ENCODE measurements around the gene WNT1. TPM values are rescaled to one million over a fixed set of nuclear protein-coding genes. Genes with fewer than 3 reads are reported as not detected.

Gene WNT1
- polyA plus RNA-seq, 3 donors, result 0.33 TPM; not detected in 2

GRCh38 chr12:48960834-48961233, 17.3 kb upstream of the WNT1 start:
- Mint-ChIP-seq H3K4me1 (peaks cover 22% of the 10 kb centered on the region), H3K9me3 (peaks cover 0 to 2% (median 0%) of the 10 kb centered on the region in 7 donors), H3K27ac (no peak overlapping the region), H3K4me3 (no peak overlapping the region), H3K36me3 (no peaks in the 10 kb centered on the region), H3K27me3 (ENCODE audit: low read depth in 3 of 3) (peaks cover 7 to 15% (median 10%) of the 10 kb centered on the region in 3 donors)
- TF ChIP-seq CTCF (IDR thresholded peaks at IDR 0.05), result no peak
- Histone ChIP-seq H3K4me1 (ENCODE audit: control insufficient read depth in 1 of 2, insufficient read depth in 2 of 2, low read length in 2 of 2) (peaks cover 16 to 22% of the 10 kb centered on the region in 2 donors), H4K20me1 (ENCODE audit: insufficient read depth, low read length) (peaks cover 12% of the 10 kb centered on the region), H2AFZ (ENCODE audit: insufficient read depth, low read depth, low read length, poor library complexity, severe bottlenecking) (no peak overlapping the region), H3K4me3 (replicated peaks in 1 of 3; ENCODE audit: low read depth in 2 of 3, low read length in 3 of 3) (no peak overlapping the region), H3K4me2 (replicated peaks; ENCODE audit: extremely low read depth, low read length, poor library complexity, severe bottlenecking) (no peak overlapping the region), H3K27me3 (ENCODE audit: control insufficient read depth in 2 of 2, insufficient read depth in 2 of 2, low read length in 2 of 2) (peaks cover 0 to 5% of the 10 kb centered on the region in 2 donors), H3K9ac (ENCODE audit: insufficient read depth, low read length, poor library complexity, severe bottlenecking) (no peak overlapping the region), H3K36me3 (replicated peaks in 1 of 2; ENCODE audit: control insufficient read depth in 1 of 2, insufficient read depth in 2 of 2, low read length in 2 of 2) (no peaks in the 10 kb centered on the region), H3K9me3 (replicated peaks in 1 of 2; ENCODE audit: control insufficient read depth in 1 of 2, insufficient read depth in 1 of 2, low read length in 2 of 2) (no peaks in the 10 kb centered on the region), H3K79me2 (ENCODE audit: insufficient read depth, low read length) (peaks cover 14% of the 10 kb centered on the region), H3K27ac (ENCODE audit: low read depth in 1 of 2, low read length in 2 of 2) (no peak overlapping the region)
- intact Hi-C loops (cut with micrococcal nuclease), result no loop called here
- WGBS (ENCODE audit: insufficient coverage), result 79% methylated on average over 2 of the region's 3 CpGs
- DNase-seq, result no peak

GRCh38 chr12:48961331-48961730, 16.8 kb upstream of the WNT1 start:
- Histone ChIP-seq H3K4me3 (replicated peaks in 1 of 3; ENCODE audit: low read depth in 2 of 3, low read length in 3 of 3) (no peak overlapping the region), H3K36me3 (replicated peaks in 1 of 2; ENCODE audit: control insufficient read depth in 1 of 2, insufficient read depth in 2 of 2, low read length in 2 of 2) (no peaks in the 10 kb centered on the region), H3K27ac (ENCODE audit: low read depth in 1 of 2, low read length in 2 of 2) (no peak overlapping the region), H3K79me2 (ENCODE audit: insufficient read depth, low read length) (peaks cover 9% of the 10 kb centered on the region), H3K9ac (ENCODE audit: insufficient read depth, low read length, poor library complexity, severe bottlenecking) (no peak overlapping the region), H2AFZ (ENCODE audit: insufficient read depth, low read depth, low read length, poor library complexity, severe bottlenecking) (no peak overlapping the region), H4K20me1 (ENCODE audit: insufficient read depth, low read length) (peaks cover 8% of the 10 kb centered on the region), H3K9me3 (replicated peaks in 1 of 2; ENCODE audit: control insufficient read depth in 1 of 2, insufficient read depth in 1 of 2, low read length in 2 of 2) (no peaks in the 10 kb centered on the region), H3K4me1 (ENCODE audit: control insufficient read depth in 1 of 2, insufficient read depth in 2 of 2, low read length in 2 of 2) (peaks cover 12 to 22% of the 10 kb centered on the region in 2 donors), H3K4me2 (replicated peaks; ENCODE audit: extremely low read depth, low read length, poor library complexity, severe bottlenecking) (no peak overlapping the region), H3K27me3 (ENCODE audit: control insufficient read depth in 2 of 2, insufficient read depth in 2 of 2, low read length in 2 of 2) (peaks cover 0 to 5% of the 10 kb centered on the region in 2 donors)
- Mint-ChIP-seq H3K9me3 (peaks cover 0 to 2% (median 0%) of the 10 kb centered on the region in 7 donors), H3K4me3 (no peak overlapping the region), H3K4me1 (peaks cover 19% of the 10 kb centered on the region), H3K36me3 (no peaks in the 10 kb centered on the region), H3K27me3 (ENCODE audit: low read depth in 3 of 3) (peaks cover 7 to 15% (median 14%) of the 10 kb centered on the region in 3 donors), H3K27ac (peak overlapping the region in 2 of 7 donors; percentile 38 to 70)
- TF ChIP-seq CTCF (IDR thresholded peaks at IDR 0.05), result no peak
- no peak for DNase-seq
- no CpG with 5 or more reads among the region's 4 CpGs for WGBS (ENCODE audit: insufficient coverage)
- intact Hi-C loops (cut with micrococcal nuclease), result no loop called here
